ENCODE data around the gene CLEC2A.
A peak's percentile ranks its signal among the peaks of the same experiment; 100 is the strongest.

Gene CLEC2A

DNA sequence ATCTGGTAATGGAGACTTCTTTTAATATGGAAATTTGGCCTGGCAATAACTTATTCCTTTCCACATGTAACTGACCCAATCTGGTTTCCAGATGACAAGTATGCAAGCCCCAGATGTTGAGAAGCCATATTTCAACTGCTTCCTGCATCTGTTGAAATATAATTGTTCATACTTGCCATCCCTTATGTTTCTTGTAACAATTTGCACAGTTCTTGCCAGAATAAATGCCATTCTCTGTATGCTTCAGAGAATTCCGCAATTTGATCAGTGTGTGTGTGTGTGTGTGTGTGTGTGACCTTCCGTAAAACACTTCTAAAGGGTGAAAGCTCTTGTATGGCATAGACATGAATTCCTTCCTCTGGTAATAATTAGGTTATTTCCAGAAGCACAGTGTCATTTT is 1.8 kb upstream of the CLEC2A start:
- no peaks in the 10 kb centered on the region for H3K9me3 ChIP-seq (ENCODE audit: control insufficient read depth, insufficient read depth, low read depth, low read length)
- no peaks in the 10 kb centered on the region for H3K36me3 ChIP-seq (ENCODE audit: control insufficient read depth, insufficient read depth, low read length)
- H3K4me3 ChIP-seq (ENCODE audit: low read depth, low read length) = no peak overlapping the region
- H3K27me3 ChIP-seq (ENCODE audit: control insufficient read depth, insufficient read depth, low read length) = no peaks in the 10 kb centered on the region
- H3K27ac ChIP-seq (ENCODE audit: low read depth, low read length) = no peak overlapping the region
- no peaks in the 10 kb centered on the region for H3K4me1 ChIP-seq (ENCODE audit: control insufficient read depth, insufficient read depth, low read length)
- H3K9ac ChIP-seq (ENCODE audit: low read length) = no peak overlapping the region

GRCh38 chr12:9931245-9931644 is 925 bp downstream of the CLEC2A start:
- H3K27ac ChIP-seq (ENCODE audit: low read depth, low read length) = no peak overlapping the region
- H3K4me3 ChIP-seq (ENCODE audit: low read depth, low read length) = no peak overlapping the region
- H3K9me3 ChIP-seq (ENCODE audit: control insufficient read depth, insufficient read depth, low read depth, low read length) = no peaks in the 10 kb centered on the region
- no peaks in the 10 kb centered on the region for H3K4me1 ChIP-seq (ENCODE audit: control insufficient read depth, insufficient read depth, low read length)
- no peaks in the 10 kb centered on the region for H3K36me3 ChIP-seq (ENCODE audit: control insufficient read depth, insufficient read depth, low read length)
- no peaks in the 10 kb centered on the region for H3K27me3 ChIP-seq (ENCODE audit: control insufficient read depth, insufficient read depth, low read length)
- H3K9ac ChIP-seq (ENCODE audit: low read length) = no peak overlapping the region

- H3K4me3 ChIP-seq (ENCODE audit: low read depth, low read length) = no peak overlapping the region
- H3K9me3 ChIP-seq (ENCODE audit: control insufficient read depth, insufficient read depth, low read depth, low read length) = no peaks in the 10 kb centered on the region
- H3K27ac ChIP-seq (ENCODE audit: low read depth, low read length) = no peak overlapping the region
- H3K4me1 ChIP-seq (ENCODE audit: control insufficient read depth, insufficient read depth, low read length) = no peaks in the 10 kb centered on the region
- no peaks in the 10 kb centered on the region for H3K36me3 ChIP-seq (ENCODE audit: control insufficient read depth, insufficient read depth, low read length)
- H3K27me3 ChIP-seq (ENCODE audit: control insufficient read depth, insufficient read depth, low read length) = no peaks in the 10 kb centered on the region
- no peak overlapping the region for H3K9ac ChIP-seq (ENCODE audit: low read length)
These were observed 3.6 kb downstream of the CLEC2A start for GRCh38 chr12:9928607-9929006.

DNA sequence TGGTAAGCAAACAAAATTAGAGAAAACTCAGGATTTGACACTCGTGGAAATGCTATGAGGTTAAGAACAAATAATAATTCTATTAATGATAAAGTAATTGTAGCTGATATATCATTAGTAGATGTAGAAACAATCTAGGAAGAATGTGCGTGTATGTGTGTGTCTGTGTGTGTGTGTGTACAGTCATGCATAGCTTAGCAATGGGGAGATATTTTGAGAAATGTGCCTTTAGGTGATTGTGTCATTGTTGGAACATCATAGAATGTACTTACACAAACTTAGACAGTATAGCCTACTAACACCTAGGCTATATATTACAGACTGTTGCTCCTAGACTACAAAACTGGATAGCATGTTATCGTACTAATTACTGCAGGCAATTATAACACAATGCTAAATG is 5.3 kb downstream of the CLEC2A start:
- no peaks in the 10 kb centered on the region for H3K36me3 ChIP-seq (ENCODE audit: control insufficient read depth, insufficient read depth, low read length)
- no peaks in the 10 kb centered on the region for H3K27me3 ChIP-seq (ENCODE audit: control insufficient read depth, insufficient read depth, low read length)
- H3K9ac ChIP-seq (ENCODE audit: low read length) = no peak overlapping the region

DNA sequence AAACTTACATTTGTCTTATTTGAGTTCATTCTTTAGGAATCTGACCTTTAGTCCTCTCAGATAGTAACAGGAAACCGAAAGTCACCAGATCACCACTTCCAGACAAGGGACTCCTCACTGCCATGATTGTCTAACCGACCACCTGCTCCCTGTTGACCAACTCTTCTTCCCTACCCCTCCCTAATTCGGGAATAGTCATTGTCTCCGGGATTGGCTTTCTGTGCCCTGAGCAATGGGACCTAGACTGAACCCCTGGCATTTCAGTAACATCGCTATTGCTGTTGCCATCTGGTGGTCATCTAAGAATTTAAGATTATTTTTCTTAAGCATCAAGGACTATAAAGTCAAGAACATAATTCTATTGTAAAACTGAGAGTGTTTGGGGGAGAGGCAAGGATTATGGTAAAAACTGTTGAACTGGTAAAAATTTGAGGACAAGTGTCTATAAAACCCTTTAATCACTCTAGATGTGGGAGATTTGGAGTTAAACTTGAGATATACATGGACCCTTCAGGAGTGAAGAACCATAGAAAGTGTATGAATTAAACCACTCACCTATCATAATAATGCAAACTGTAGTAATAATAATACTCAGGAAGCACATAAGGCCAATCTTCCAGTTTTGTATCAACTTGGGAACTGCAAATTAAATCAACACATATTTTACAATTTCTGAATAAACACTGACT is 6.3 kb downstream of the CLEC2A start:
- no peaks in the 10 kb centered on the region for H3K27me3 ChIP-seq (ENCODE audit: control insufficient read depth, insufficient read depth, low read length)
- no peak overlapping the region for H3K9ac ChIP-seq (ENCODE audit: low read length)
- H3K27ac ChIP-seq (ENCODE audit: low read depth, low read length) = no peak overlapping the region
- H3K9me3 ChIP-seq (ENCODE audit: control insufficient read depth, insufficient read depth, low read depth, low read length) = no peaks in the 10 kb centered on the region
- H3K4me1 ChIP-seq (ENCODE audit: control insufficient read depth, insufficient read depth, low read length) = no peaks in the 10 kb centered on the region
- no peaks in the 10 kb centered on the region for H3K36me3 ChIP-seq (ENCODE audit: control insufficient read depth, insufficient read depth, low read length)
- no peak overlapping the region for H3K4me3 ChIP-seq (ENCODE audit: low read depth, low read length)

More for the DNA sequence above, 5.3 kb downstream of the CLEC2A start:
- Histone ChIP-seq H3K4me1 (ENCODE audit: control insufficient read depth, insufficient read depth, low read length) (no peaks in the 10 kb centered on the region), H3K4me3 (ENCODE audit: low read depth, low read length) (no peak overlapping the region), H3K27ac (ENCODE audit: low read depth, low read length) (no peak overlapping the region), H3K9me3 (ENCODE audit: control insufficient read depth, insufficient read depth, low read depth, low read length) (no peaks in the 10 kb centered on the region)

- Histone ChIP-seq H3K9ac (ENCODE audit: low read length) (no peak overlapping the region), H3K4me3 (ENCODE audit: low read depth, low read length) (no peak overlapping the region), H3K27ac (ENCODE audit: low read depth, low read length) (no peak overlapping the region), H3K4me1 (ENCODE audit: control insufficient read depth, insufficient read depth, low read length) (no peaks in the 10 kb centered on the region), H3K9me3 (ENCODE audit: control insufficient read depth, insufficient read depth, low read depth, low read length) (no peaks in the 10 kb centered on the region), H3K27me3 (ENCODE audit: control insufficient read depth, insufficient read depth, low read length) (no peaks in the 10 kb centered on the region), H3K36me3 (ENCODE audit: control insufficient read depth, insufficient read depth, low read length) (no peaks in the 10 kb centered on the region)
These were observed 9.7 kb downstream of the CLEC2A start for GRCh38 chr12:9922429-9922828.

GRCh38 chr12:9920451-9920850 is 11.7 kb downstream of the CLEC2A start:
- H3K9ac ChIP-seq (ENCODE audit: low read length) = no peak overlapping the region
- no peak overlapping the region for H3K27ac ChIP-seq (ENCODE audit: low read depth, low read length)
- H3K36me3 ChIP-seq (ENCODE audit: control insufficient read depth, insufficient read depth, low read length) = no peaks in the 10 kb centered on the region
- no peaks in the 10 kb centered on the region for H3K27me3 ChIP-seq (ENCODE audit: control insufficient read depth, insufficient read depth, low read length)
- no peaks in the 10 kb centered on the region for H3K9me3 ChIP-seq (ENCODE audit: control insufficient read depth, insufficient read depth, low read depth, low read length)
- H3K4me3 ChIP-seq (ENCODE audit: low read depth, low read length) = no peak overlapping the region
- H3K4me1 ChIP-seq (ENCODE audit: control insufficient read depth, insufficient read depth, low read length) = no peaks in the 10 kb centered on the region

GRCh38 chr12:9919443-9919842 is 12.7 kb downstream of the CLEC2A start:
- Histone ChIP-seq H3K9me3 (ENCODE audit: control insufficient read depth, insufficient read depth, low read depth, low read length) (no peaks in the 10 kb centered on the region), H3K27me3 (ENCODE audit: control insufficient read depth, insufficient read depth, low read length) (no peaks in the 10 kb centered on the region), H3K9ac (ENCODE audit: low read length) (no peak overlapping the region), H3K4me3 (ENCODE audit: low read depth, low read length) (no peak overlapping the region), H3K27ac (ENCODE audit: low read depth, low read length) (no peak overlapping the region), H3K36me3 (ENCODE audit: control insufficient read depth, insufficient read depth, low read length) (no peaks in the 10 kb centered on the region), H3K4me1 (ENCODE audit: control insufficient read depth, insufficient read depth, low read length) (no peaks in the 10 kb centered on the region)

DNA sequence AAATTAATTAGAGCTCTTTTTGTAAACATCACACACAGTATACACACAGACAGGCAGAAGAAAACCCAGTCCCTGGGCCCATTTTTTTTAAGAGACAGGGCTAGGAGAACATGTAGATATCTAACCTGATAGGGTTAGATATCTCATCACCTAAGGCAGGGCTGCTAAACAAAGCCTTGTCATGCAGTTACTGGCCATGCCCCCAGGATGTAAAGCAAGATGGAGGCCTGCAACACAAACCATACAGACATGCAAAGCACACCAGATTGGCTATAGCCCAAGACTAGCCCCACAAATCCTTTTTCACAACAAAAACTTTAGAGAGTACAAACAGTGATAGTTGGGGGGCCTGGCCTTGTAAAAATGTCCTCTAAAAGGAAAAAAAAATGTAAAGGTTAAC is 20.5 kb downstream of the CLEC2A start:
- Histone ChIP-seq H3K36me3 (ENCODE audit: control insufficient read depth, insufficient read depth, low read length) (no peaks in the 10 kb centered on the region), H3K4me3 (ENCODE audit: low read depth, low read length) (no peak overlapping the region), H3K27ac (ENCODE audit: low read depth, low read length) (no peak overlapping the region), H3K9me3 (ENCODE audit: control insufficient read depth, insufficient read depth, low read depth, low read length) (peaks cover 56% of the 10 kb centered on the region), H3K27me3 (ENCODE audit: control insufficient read depth, insufficient read depth, low read length) (no peaks in the 10 kb centered on the region), H3K9ac (ENCODE audit: low read length) (no peak overlapping the region), H3K4me1 (ENCODE audit: control insufficient read depth, insufficient read depth, low read length) (no peaks in the 10 kb centered on the region)

GRCh38 chr12:9910716-9911421 is 21.3 kb downstream of the CLEC2A start:
- Histone ChIP-seq H3K4me1 (ENCODE audit: control insufficient read depth, insufficient read depth, low read length) (no peaks in the 10 kb centered on the region), H3K27ac (ENCODE audit: low read depth, low read length) (no peak overlapping the region), H3K27me3 (ENCODE audit: control insufficient read depth, insufficient read depth, low read length) (no peaks in the 10 kb centered on the region), H3K4me3 (ENCODE audit: low read depth, low read length) (no peak overlapping the region), H3K36me3 (ENCODE audit: control insufficient read depth, insufficient read depth, low read length) (no peaks in the 10 kb centered on the region), H3K9ac (ENCODE audit: low read length) (peak overlapping the region; percentile 58), H3K9me3 (ENCODE audit: control insufficient read depth, insufficient read depth, low read depth, low read length) (peaks cover 61% of the 10 kb centered on the region)

GRCh38 chr12:9909724-9910123 is 22.4 kb downstream of the CLEC2A start:
- Histone ChIP-seq H3K27me3 (ENCODE audit: control insufficient read depth, insufficient read depth, low read length) (no peaks in the 10 kb centered on the region), H3K4me1 (ENCODE audit: control insufficient read depth, insufficient read depth, low read length) (no peaks in the 10 kb centered on the region), H3K9ac (ENCODE audit: low read length) (no peak overlapping the region), H3K36me3 (ENCODE audit: control insufficient read depth, insufficient read depth, low read length) (no peaks in the 10 kb centered on the region), H3K27ac (ENCODE audit: low read depth, low read length) (no peak overlapping the region), H3K9me3 (ENCODE audit: control insufficient read depth, insufficient read depth, low read depth, low read length) (peaks cover 65% of the 10 kb centered on the region), H3K4me3 (ENCODE audit: low read depth, low read length) (no peak overlapping the region)
